GM19372 (cell line): ENCODE data around the gene TGM6.

Experiments used
- ATAC-seq: cut with Tn5 transposase; IDR thresholded peaks from one replicate; pipeline ENCODE4 v1.9.1; 2021; ENCODE audit warnings: mild to moderate bottlenecking, low read depth, moderate library complexity; ENCODE audit not compliant: unreplicated experiment

The TGM6 gene

GRCh38 chr20:2480381-2480780 is 99.7 kb downstream of the TGM6 start:
- no peak for ATAC-seq
